ENCODE data around the gene PGA5.

Gene PGA5

GRCh38 chr11:61268588-61269250, 27.7 kb downstream of the PGA5 start:
- DNase-seq, result no peak

- DNase-seq, result no peak
Measured at GRCh38 chr11:61270354-61271076, 29.5 kb downstream of the PGA5 start.

GRCh38 chr11:61272731-61273130, 31.8 kb downstream of the PGA5 start:
- DNase-seq, result no peak

DNA sequence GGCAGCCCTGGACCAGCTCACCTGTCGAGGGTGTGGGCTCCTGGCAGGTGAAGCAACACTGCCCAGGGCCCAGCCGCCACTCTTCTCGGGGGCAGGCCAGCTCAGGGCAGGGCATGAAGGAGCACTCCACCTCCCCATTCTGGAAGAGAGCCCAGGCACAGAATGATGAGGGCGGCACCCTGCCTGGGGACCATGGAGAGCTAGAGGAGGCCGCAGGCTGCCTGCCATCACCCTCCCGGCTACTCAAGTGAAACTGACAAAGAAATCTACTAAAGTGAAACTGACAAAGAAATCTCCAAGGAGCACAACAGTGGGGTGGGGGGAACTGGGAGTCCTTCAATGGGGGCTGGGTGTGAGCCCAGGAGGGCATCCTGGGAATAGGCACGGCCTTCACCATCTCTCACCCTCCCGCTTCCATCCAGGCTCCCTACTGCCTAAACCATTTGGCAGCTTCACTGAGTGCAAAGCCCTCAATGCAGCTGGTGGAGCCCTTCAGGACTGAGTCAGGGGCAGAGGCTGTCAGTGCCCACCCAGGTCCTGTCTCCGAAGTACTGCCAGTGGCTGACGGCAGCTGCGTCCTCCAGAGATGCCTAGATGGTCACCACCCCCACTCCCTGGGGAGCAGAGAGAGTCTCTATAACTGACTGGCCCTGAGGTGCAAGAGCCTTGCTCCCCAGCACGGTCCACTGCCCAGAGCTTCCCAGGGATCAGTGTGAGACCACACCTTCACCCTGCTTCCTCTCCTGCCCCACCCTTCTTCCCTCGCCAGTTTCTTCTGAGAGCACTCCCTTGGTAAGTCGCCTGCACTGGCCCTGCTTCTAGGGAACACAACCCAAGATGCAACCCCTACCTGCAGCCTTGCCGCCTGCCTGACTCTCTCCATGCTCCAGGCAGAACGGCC, 32.5 kb downstream of the PGA5 start:
- no peak for DNase-seq

- DNase-seq, result no peak
Measured at GRCh38 chr11:61274084-61274483, 33.1 kb downstream of the PGA5 start.

- DNase-seq, result no peak
Measured at GRCh38 chr11:61275191-61275590, 34.2 kb downstream of the PGA5 start.

GRCh38 chr11:61277186-61278000, 36.4 kb downstream of the PGA5 start:
- no peak for DNase-seq

DNA sequence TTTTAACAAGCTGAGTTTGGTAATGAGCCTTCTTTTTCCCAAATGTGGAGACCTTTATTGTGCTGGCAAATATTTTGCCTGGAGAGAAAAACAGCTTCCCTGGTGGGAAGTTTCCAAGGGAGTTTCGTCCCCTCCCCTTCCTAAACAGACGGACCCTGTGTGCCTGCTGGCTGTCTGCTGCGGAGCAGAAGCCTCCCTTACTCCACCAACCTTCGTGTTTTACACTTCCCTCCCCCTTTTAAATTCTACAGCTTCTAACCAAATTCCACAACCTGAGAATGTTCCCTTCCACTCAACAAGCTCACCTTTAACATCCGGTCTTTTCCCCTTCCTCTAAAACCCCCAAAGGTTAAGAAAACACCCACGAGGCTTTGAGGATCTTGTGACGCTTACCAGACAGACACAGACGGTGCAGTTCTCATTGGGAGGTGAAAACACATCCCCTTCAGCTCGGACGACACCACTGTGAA, 37.1 kb downstream of the PGA5 start:
- no peak for DNase-seq

GRCh38 chr11:61279934-61280659, 39.1 kb downstream of the PGA5 start:
- no peak for DNase-seq

GRCh38 chr11:61280883-61281580, 40.1 kb downstream of the PGA5 start:
- DNase-seq, result no peak

GRCh38 chr11:61281581-61282250, 40.7 kb downstream of the PGA5 start:
- peak; percentile 32 to 40 for DNase-seq

DNA sequence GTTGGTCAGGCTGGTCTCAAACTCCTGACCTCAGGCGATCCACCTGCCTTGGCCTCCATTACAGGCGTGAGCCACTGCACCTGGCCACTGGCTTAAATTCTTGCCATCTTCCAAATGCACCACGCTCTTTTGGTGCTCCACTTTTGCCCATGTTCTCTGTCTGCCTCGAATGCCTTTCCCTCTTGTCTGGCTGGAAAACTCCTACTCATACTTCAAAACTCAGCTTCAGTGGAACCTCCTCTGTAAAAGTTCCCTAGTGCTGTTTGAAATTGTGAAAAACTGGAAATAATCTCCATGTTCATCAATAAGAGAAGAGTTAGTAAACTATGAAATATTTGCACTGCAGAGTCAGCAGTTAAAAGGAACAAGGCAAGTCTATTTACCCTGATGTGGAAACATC, 42.6 kb downstream of the PGA5 start:
- DNase-seq, result no peak

DNA sequence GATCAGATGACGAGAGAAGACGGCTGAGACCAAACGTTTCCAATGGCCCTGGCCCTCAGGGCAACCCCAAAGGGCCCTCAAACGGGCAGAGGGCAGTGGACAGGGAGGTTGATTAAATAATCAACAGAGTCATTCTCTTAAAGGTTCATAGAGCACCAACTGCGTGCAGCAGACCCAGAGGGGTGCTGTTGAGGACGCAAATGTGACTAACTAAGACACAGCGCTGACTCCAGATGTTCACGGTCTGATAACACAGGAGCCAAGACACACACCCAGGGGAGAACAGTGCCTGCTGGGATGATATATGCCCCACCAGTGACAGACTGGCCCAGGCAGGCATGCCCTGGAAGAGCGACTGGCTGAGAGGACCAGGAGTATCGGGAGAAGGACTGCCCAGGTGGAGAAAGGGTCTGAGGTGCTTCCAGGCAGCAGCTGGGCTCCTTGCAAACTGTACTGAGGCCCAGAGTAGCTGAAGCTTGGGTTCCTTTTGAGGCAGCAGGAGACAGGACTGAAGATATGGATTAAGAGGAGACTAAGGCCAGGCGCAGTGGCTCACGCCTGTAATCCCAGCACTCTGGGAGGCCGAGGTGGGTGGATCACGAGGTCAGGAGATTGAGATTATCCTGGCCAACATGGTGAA, 46.5 kb downstream of the PGA5 start:
- no peak for DNase-seq

GRCh38 chr11:61290905-61291690, 50.1 kb downstream of the PGA5 start:
- DNase-seq, result peak in 1 of 2 experiments; percentile 10

DNA sequence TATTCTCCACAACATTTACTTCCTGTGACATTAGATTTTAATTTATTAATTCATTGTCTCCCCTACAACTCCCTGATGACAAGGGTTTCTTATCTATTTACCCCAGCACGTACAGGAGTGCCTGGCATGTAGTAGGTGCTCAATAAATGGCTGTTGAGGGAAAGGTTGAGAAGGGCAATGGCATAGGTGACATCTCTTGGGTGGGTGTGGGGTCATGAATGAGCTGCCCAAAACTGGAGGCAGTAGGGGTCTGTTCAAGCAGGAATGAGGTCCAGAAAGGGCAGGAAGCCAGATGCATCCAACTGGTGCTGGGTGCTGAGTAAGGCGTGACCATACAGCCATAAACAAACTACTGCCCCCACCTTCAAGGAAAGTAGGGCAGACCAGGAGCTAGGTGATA, 51.4 kb downstream of the PGA5 start:
- DNase-seq, result no peak

DNA sequence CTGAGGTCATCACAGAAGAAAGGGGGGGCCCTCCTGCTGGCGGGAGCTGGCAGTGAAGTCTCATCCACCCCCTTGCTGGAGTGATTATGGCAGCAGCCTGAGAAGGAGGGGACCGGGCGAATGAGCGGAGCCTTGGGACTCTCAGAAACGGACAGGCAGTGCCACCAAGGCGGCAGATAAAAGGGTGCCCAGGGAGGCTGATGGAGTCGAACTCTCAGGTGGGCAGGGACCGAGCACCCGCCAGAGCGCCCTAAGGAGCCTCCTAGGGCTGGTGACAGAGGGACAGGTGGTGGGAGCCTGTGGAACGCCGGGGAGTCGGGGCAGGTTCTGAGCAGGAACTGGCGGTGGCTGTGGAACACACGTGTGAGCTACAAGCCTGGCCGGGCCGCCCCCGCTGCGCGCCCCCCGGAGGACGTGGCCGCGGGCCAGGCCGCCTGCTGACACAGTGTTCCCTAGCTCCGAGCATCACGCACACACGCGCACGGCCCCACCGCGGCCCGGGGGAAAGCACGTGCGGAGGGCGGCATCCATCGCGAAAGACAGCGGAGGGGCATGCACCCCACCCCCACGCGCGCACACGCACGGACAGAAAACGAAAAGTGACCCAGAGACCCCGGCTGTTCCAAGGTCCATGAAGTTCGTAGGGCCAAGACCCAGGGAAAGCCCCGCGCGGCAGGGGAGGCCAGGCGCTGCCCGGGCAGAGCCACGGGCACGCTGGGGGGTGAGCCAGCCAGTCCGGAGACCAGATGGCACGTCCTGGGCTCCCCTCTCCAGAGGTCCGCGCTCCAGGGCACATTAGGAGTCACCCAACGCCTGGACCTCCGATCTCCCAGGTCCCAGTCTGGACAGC, 53.1 kb downstream of the PGA5 start:
- peak; percentile 55 to 57 for DNase-seq

DNA sequence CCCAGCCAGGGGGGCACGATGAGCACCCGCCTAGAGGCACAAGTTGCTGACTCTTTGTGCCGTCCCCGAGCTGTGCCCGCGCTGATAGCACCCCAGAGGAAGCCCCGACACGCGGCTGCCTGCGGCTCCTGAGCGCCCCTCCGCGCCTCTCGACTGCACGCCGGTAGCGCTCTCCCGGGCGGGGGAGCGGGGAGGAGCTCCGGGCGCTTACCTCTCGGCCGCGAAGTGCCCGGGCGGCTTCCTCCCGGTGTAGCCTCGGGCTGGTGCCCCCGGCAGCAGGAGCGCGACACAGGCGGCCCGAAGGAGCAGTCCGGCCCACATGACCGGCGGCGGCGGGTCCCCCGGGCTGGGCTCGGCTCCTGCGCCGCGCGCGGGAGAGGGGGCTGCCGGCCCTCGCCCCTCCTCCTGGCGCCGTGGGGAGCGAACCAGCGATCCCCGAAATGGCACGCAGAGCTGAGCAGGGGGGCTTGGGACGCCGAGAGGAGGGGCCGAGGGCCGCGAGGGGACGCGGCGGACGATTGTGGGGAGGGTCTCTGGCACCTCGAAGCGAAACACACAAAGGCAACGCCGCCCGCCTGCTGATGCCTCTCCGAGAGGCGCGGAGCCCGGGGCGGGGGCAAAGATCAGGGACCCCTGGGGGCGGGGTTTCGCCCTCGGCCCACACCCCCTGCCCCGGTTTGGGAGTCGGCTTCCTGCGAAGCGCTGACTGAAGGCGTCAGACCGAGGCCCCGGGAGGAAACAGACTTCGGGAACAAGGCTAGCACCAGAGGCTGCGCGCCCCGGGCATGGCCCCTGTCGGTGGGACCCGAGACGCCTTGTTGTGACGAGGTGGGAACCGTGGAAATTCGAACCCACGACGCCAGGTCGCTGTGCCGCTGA, 54.0 kb downstream of the PGA5 start, which contains the start of gene VWCE:
VWCE (minus strand) TSS at position 600 of the 879 bp plus-strand sequence; CDS start at position 321, 279 bp downstream.
- peak; percentile 72 to 78 for DNase-seq

All from activated CD4-positive, alpha-beta T cell treated with anti-CD3 and anti-CD28 coated beads, Interleukin-2, amount 50 U/mL, for 48 hours (primary cell).